Left hindlimb (tissue), 1 donor: ENCODE measurements around the gene CSF2RB.
A peak's percentile ranks its signal among the peaks of the same experiment; 100 is the strongest.
"Not testable (repeated sequence)": the region's sequence is repeated elsewhere in the genome, so short reads cannot be mapped to it uniquely, and the experiment has no call there.

Experiments
- DNase-seq: peaks from one replicate; pipeline ENCODE4 v3.0.0-alpha.2; 2018

Gene CSF2RB

GRCh38 chr22:36977401-36977861 lies 64.0 kb downstream of the CSF2RB start:
- DNase-seq, result no peak

- peak; percentile 92 for DNase-seq
Observed at GRCh38 chr22:36977947-36978660, 64.7 kb downstream of the CSF2RB start.

GRCh38 chr22:36979016-36979910 lies 65.8 kb downstream of the CSF2RB start:
- no peak for DNase-seq

GRCh38 chr22:36981247-36981775 lies 67.9 kb downstream of the CSF2RB start:
- DNase-seq, result no peak

GRCh38 chr22:36982136-36982535 lies 68.7 kb downstream of the CSF2RB start:
- DNase-seq, result no peak

- no peak for DNase-seq
Observed at GRCh38 chr22:36985211-36985889, 71.9 kb downstream of the CSF2RB start.

- DNase-seq, result no peak
Observed at GRCh38 chr22:36986242-36986821, 72.9 kb downstream of the CSF2RB start.

GRCh38 chr22:36988075-36988832 lies 74.8 kb downstream of the CSF2RB start:
- DNase-seq, result no peak

GRCh38 chr22:36989012-36989411 lies 75.6 kb downstream of the CSF2RB start:
- not testable (repeated sequence) for DNase-seq
